PC-3 (cell line): ENCODE data around the gene PHF12. TPM values are rescaled to one million over a fixed set of nuclear protein-coding genes. Genes with fewer than 3 reads are reported as not detected.
"Not testable (repeated sequence)": the region's sequence is repeated elsewhere in the genome, so short reads cannot be mapped to it uniquely, and the experiment has no call there.

Experiments used
- ATAC-seq: fragments of 200-7000 bp; cut with Tn5 transposase; 2 replicates; pipeline ENCODE4 v1.9.1; 2020; ENCODE audit warnings: mild to moderate bottlenecking, moderate library complexity
- BruUV-seq: library from RNA; stranded (reverse); fragments of 400-500 nt; replicated peaks from 2 replicates; lab custom pipeline; 2021; lab: Mats Ljungman, UMichigan
- CTCF ChIA-PET: fragments of 300-600 bp; sonication (Branson Sonifier 250); formaldehyde crosslinking; loops from one replicate; lab custom pipeline; 2022; ENCODE audit warnings: antibody characterized with exemption; lab: Charles Lee
- POLR2A ChIA-PET: fragments of 300-600 bp; sonication (Branson Sonifier 250); formaldehyde crosslinking; loops from one replicate; lab custom pipeline; 2022; ENCODE audit warnings: antibody characterized with exemption; ENCODE audit not compliant: unreplicated experiment; lab: Charles Lee
- DNase-seq: peaks from one replicate; pipeline ENCODE4 v3.0.0-alpha.2; 2015
- H2AFZ ChIP-seq: fragments of 300-600 bp; sonication (generic); 2 replicates; pipeline ENCODE4 v1.6.0; 2016; ENCODE audit warnings: antibody characterized with exemption, low read length
- H3F3A ChIP-seq: fragments of 300-600 bp; sonication (generic); one replicate; pipeline ENCODE4 v1.6.0; 2017; ENCODE audit warnings: antibody characterized with exemption, low read length, control low read depth, mild to moderate bottlenecking; ENCODE audit not compliant: unreplicated experiment
- H3K27ac ChIP-seq: fragments of 300-600 bp; sonication (generic); 2 replicates; pipeline ENCODE4 v1.5.1; 2016; ENCODE audit warnings: mild to moderate bottlenecking, low read length
- H3K27me3 ChIP-seq: fragments of 300-600 bp; sonication (generic); 2 replicates; pipeline ENCODE4 v1.6.1; 2016; ENCODE audit warnings: low read length, mixed read lengths
- H3K36me3 ChIP-seq: fragments of 300-600 bp; sonication (generic); 2 replicates; pipeline ENCODE4 v1.6.1; 2016; ENCODE audit warnings: low read depth, mixed run types, low read length, mixed read lengths
- H3K4me1 ChIP-seq: fragments of 300-600 bp; sonication (generic); 2 replicates; pipeline ENCODE4 v1.5.1; 2016; ENCODE audit warnings: low read length; ENCODE audit not compliant: insufficient read depth
- H3K4me2 ChIP-seq: fragments of 300-600 bp; sonication (generic); 2 replicates; pipeline ENCODE4 v1.6.0; 2016; ENCODE audit warnings: low read length
- H3K4me3 ChIP-seq: fragments of 300-600 bp; sonication (generic); 2 replicates; pipeline ENCODE4 v1.5.1; 2016; ENCODE audit warnings: mild to moderate bottlenecking, low read length, mixed read lengths
- H3K79me2 ChIP-seq: fragments of 300-600 bp; sonication (generic); 2 replicates; pipeline ENCODE4 v1.6.1; 2017; ENCODE audit warnings: low read length, mixed read lengths
- H3K9ac ChIP-seq: fragments of 300-600 bp; sonication (generic); 2 replicates; pipeline ENCODE4 v1.6.0; 2016; ENCODE audit warnings: mild to moderate bottlenecking, low read length
- H3K9me2 ChIP-seq: fragments of 300-600 bp; sonication (generic); replicated peaks from 2 replicates; pipeline ENCODE4 v1.6.1; 2016; ENCODE audit warnings: mixed run types, low read length, mixed read lengths
- H3K9me3 ChIP-seq: fragments of 300-600 bp; sonication (generic); 2 replicates; pipeline ENCODE4 v1.6.1; 2016; ENCODE audit warnings: low read length, mixed read lengths
- H4K20me1 ChIP-seq: fragments of 300-600 bp; sonication (generic); 2 replicates; pipeline ENCODE4 v1.6.1; 2016; ENCODE audit warnings: low read length, mixed read lengths
- CTCF ChIP-seq: fragments of 300-600 bp; sonication (generic); conservative IDR thresholded peaks from 2 replicates; pipeline ENCODE4 v1.5.1; 2017; ENCODE audit warnings: antibody characterized with exemption, low read depth, mild to moderate bottlenecking, low read length
- EZH2 ChIP-seq: fragments of 300-600 bp; sonication (generic); IDR thresholded peaks from one replicate; pipeline ENCODE4 v1.6.1; 2017; ENCODE audit warnings: antibody characterized with exemption, mild to moderate bottlenecking, low read length; ENCODE audit not compliant: unreplicated experiment
- EZH2phosphoT487 ChIP-seq: fragments of 300-600 bp; sonication (generic); IDR thresholded peaks from 2 replicates; pipeline ENCODE4 v1.6.1; 2018; ENCODE audit warnings: mild to moderate bottlenecking, antibody characterized with exemption, low read length, borderline replicate concordance
- intact Hi-C: fragments of 100-400 bp; cut with micrococcal nuclease; formaldehyde crosslinking; loops from 2 replicates; pipeline ENCODE4 v1.9.0; 2023
- total RNA-seq: library from RNA; depleted of rRNA; stranded (reverse); fragments of >200 nt; gene quantifications from 2 replicates; pipeline ENCODE4 v1.2.3, GENCODE V29; 2014

The PHF12 gene
- total RNA-seq, 1 experiment from 2014 or later, result 25.0 TPM

GRCh38 chr17:28937044-28937729, 14.1 kb downstream of the PHF12 start:
- peaks cover 5% of the 10 kb centered on the region; the same call in 1 of the 2 replicates for H3K36me3 ChIP-seq
- H3K4me2 ChIP-seq, result no peak overlapping the region
- no peak overlapping the region for H2AFZ ChIP-seq
- peaks cover 94% of the 10 kb centered on the region for H3K79me2 ChIP-seq
- peaks cover 15% of the 10 kb centered on the region for H3K4me1 ChIP-seq
- peak overlapping the region; percentile 55 for H3K9ac ChIP-seq
- no peaks in the 10 kb centered on the region for H3K9me2 ChIP-seq
- ChIA-PET POLR2A (interaction anchor here (0.8 kb wide), 1 partner anchor 14 kb away, joined by 4 read pairs; the partner anchor contains the start of gene PHF12), CTCF (no interaction called here)
- intact Hi-C loops, result no loop called here
- TF ChIP-seq CTCF (no peak), EZH2 (no peak), EZH2phosphoT487 (no peak)
- no peak overlapping the region for H3K4me3 ChIP-seq
- no peaks in the 10 kb centered on the region for H3F3A ChIP-seq
- no peaks in the 10 kb centered on the region for H3K9me3 ChIP-seq
- no TSS peak for BruUV-seq
- peaks cover 8% of the 10 kb centered on the region; the same call in 1 of the 2 replicates for H4K20me1 ChIP-seq
- ATAC-seq (no peak), DNase-seq (peak; percentile 44)
- H3K27ac ChIP-seq, result peak overlapping the region; percentile 88
- no peaks in the 10 kb centered on the region for H3K27me3 ChIP-seq

- ChIA-PET POLR2A (no interaction called here), CTCF (no interaction called here)
- TF ChIP-seq CTCF (no peak), EZH2 (no peak)
- ATAC-seq (no peak), DNase-seq (no peak)
- Histone ChIP-seq H3K4me1 (peaks cover 15% of the 10 kb centered on the region), H3K4me3 (no peak overlapping the region), H3K9me3 (no peaks in the 10 kb centered on the region), H3K36me3 (peaks cover 5% of the 10 kb centered on the region; the same call in 1 of the 2 replicates), H3K27me3 (no peaks in the 10 kb centered on the region), H3K4me2 (no peak overlapping the region), H3F3A (no peaks in the 10 kb centered on the region), H3K9me2 (no peaks in the 10 kb centered on the region), H3K9ac (0 out of 2 replicates have a peak overlapping the region, but pooled peaks have one; percentile 52), H2AFZ (no peak overlapping the region), H3K27ac (no peak overlapping the region), H3K79me2 (peaks cover 87% of the 10 kb centered on the region), H4K20me1 (peaks cover 8% of the 10 kb centered on the region; the same call in 1 of the 2 replicates)
- BruUV-seq, result no TSS peak
- intact Hi-C loops, result no loop called here
Observed at GRCh38 chr17:28935744-28936460, 15.4 kb downstream of the PHF12 start.

GRCh38 chr17:28934508-28934907, 16.8 kb downstream of the PHF12 start:
- H3K9me2 ChIP-seq, CTCF ChIA-PET, POLR2A ChIA-PET, H3K27ac ChIP-seq, H3K4me2 ChIP-seq, H3K9me3 ChIP-seq, BruUV-seq, H3K36me3 ChIP-seq, DNase-seq, intact Hi-C loops, H2AFZ ChIP-seq, H4K20me1 ChIP-seq, H3F3A ChIP-seq, H3K9ac ChIP-seq, H3K4me3 ChIP-seq, H3K27me3 ChIP-seq, ATAC-seq: not testable (repeated sequence)
- Histone ChIP-seq H3K4me1 (peaks cover 15% of the 10 kb centered on the region), H3K79me2 (peaks cover 87% of the 10 kb centered on the region)
